ENCODE results near the gene GFOD1. TPM values are rescaled to one million over a fixed set of nuclear protein-coding genes. Genes with fewer than 3 reads are reported as not detected.

Gene GFOD1
- total RNA-seq, 1 donor from 2014 or later, result 16.3 TPM

DNA sequence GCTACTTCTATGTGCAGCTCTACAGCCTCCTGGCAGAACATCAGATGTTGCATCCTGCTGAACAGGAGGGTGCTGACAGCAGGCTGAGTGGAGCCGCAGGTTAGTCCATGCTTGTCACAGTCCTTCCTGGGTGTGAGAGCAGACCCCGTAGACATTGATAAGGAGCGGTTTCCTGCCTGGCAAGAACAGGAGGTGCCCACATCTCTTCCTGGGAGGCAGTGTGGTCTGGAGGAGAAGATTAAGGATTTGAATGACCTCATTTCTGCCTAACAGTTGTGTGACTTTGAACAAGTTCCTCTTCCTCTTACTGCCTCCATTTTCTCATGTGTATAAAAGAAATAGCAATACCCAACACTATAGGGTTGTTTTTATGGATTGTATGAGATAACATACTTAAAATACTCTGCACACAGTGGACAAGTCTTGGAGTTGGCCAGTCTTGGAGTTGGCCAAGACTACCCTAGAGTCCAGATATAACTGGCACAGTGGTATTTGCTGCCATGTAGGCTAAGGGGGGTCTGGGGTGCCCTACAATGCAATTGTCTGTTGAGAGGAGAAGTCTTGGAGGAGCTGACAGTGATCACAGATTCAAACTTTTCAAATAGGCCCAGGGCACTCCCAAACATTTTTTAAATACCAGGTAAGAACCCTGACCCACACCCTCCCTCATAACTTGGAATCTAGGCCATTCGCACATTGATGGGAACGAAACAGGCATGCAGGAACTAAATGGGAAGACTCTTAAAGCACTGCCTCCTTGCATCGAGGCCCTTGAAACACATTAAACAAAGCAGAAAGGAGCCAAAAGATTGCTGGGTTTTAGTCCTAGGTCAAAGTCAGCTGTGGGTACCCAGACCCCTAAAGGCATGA, 126.5 kb downstream of the GFOD1 start:
- DNase-seq (ENCODE audit: low read depth), result peak; percentile 64
- Histone ChIP-seq H3K27me3 (ENCODE audit: control insufficient read depth, insufficient read depth, low read length) (no peaks in the 10 kb centered on the region), H3K4me3 (ENCODE audit: low read depth, low read length) (no peak overlapping the region), H3K36me3 (ENCODE audit: control insufficient read depth, insufficient read depth, low read length) (peaks cover 14% of the 10 kb centered on the region)
- no peak for FAIRE-seq
- TF ChIP-seq CTCF (IDR thresholded peaks at IDR 0.05; ENCODE audit: insufficient read depth, low read length, severe bottlenecking), result no peak

- TF ChIP-seq CTCF (IDR thresholded peaks at IDR 0.05; ENCODE audit: insufficient read depth, low read length, severe bottlenecking), result no peak
- FAIRE-seq (no peak), DNase-seq (ENCODE audit: low read depth) (no peak)
- peaks cover 6% of the 10 kb centered on the region for H3K36me3 ChIP-seq (ENCODE audit: control insufficient read depth, insufficient read depth, low read length)
- no peaks in the 10 kb centered on the region for H3K27me3 ChIP-seq (ENCODE audit: control insufficient read depth, insufficient read depth, low read length)
- no peak overlapping the region for H3K4me3 ChIP-seq (ENCODE audit: low read depth, low read length)
Measured at GRCh38 chr6:13359287-13359686, 128.1 kb downstream of the GFOD1 start.

DNA sequence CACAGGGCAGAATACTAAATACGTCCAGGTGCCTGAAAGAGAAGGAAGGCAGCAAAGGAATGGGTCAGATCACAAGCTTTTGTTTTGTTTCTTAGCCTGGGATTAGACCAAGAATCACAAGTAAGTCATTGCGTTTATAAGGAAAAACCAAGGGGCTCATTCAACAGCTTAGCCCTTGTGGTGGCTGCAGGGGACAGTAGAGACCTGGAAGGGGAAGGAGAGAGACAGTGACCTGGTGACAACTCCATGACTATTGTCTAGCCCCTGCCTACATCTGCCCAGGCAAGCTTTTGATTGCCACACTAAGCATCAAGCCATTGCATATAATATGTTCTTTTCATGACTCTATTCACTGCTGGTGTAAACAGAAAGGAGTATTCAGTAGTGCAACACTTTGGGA, 128.9 kb downstream of the GFOD1 start:
- DNase-seq (ENCODE audit: low read depth) (no peak), FAIRE-seq (no peak)
- no peak for TF ChIP-seq CTCF (IDR thresholded peaks at IDR 0.05; ENCODE audit: insufficient read depth, low read length, severe bottlenecking)
- Histone ChIP-seq H3K27me3 (ENCODE audit: control insufficient read depth, insufficient read depth, low read length) (no peaks in the 10 kb centered on the region), H3K36me3 (ENCODE audit: control insufficient read depth, insufficient read depth, low read length) (peaks cover under 1% of the 10 kb centered on the region), H3K4me3 (ENCODE audit: low read depth, low read length) (no peak overlapping the region)

GRCh38 chr6:13357551-13358075, 129.8 kb downstream of the GFOD1 start:
- no peak for TF ChIP-seq CTCF (IDR thresholded peaks at IDR 0.05; ENCODE audit: insufficient read depth, low read length, severe bottlenecking)
- DNase-seq (ENCODE audit: low read depth) (peak; percentile 38), FAIRE-seq (no peak)
- Histone ChIP-seq H3K27me3 (ENCODE audit: control insufficient read depth, insufficient read depth, low read length) (no peaks in the 10 kb centered on the region), H3K4me3 (ENCODE audit: low read depth, low read length) (no peak overlapping the region), H3K36me3 (ENCODE audit: control insufficient read depth, insufficient read depth, low read length) (no peaks in the 10 kb centered on the region)

DNA sequence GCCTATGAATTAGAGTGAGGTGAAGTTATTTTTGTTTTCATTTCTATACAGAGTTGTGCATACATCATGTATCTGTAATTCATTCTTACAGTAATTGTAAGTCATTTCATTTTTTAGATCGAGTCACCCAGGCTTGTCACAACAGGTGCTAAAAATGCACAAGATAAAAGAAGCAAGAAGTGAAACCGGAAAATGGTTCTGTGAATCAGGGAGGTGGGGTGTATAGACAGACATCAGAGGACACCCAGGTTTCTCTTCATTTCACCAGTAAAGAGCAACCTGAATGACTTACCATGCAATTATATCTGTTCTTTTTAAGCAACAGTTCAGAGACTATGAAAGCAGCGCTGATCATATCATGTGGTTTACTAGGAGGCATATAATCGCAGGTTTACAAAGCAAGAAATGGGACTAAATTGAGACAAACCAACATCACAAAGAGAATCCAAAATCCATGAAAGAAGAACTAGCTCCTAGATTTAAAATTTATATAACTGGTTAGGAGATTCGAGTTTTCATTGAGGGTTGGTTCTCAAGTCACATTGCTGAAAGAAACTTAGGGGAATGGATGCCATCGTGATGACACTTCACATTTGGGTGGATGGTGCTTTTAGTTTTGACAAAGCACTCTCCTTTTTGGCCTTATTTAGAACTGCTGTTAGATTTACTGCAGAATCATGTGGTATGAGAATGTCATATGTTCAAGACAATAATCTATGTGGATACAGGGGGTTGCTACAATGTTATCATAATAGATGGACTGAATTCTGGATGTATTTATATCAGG, 131.2 kb downstream of the GFOD1 start:
- no peaks in the 10 kb centered on the region for H3K27me3 ChIP-seq (ENCODE audit: control insufficient read depth, insufficient read depth, low read length)
- no peaks in the 10 kb centered on the region for H3K36me3 ChIP-seq (ENCODE audit: control insufficient read depth, insufficient read depth, low read length)
- TF ChIP-seq CTCF (IDR thresholded peaks at IDR 0.05; ENCODE audit: insufficient read depth, low read length, severe bottlenecking), result no peak
- DNase-seq (ENCODE audit: low read depth) (peak; percentile 96), FAIRE-seq (no peak)
- H3K4me3 ChIP-seq (ENCODE audit: low read depth, low read length), result no peak overlapping the region
